Psoas muscle (tissue), 8 donors: ENCODE data around the gene EXO1. TPM values are rescaled to one million over a fixed set of nuclear protein-coding genes. Genes with fewer than 3 reads are reported as not detected.

Experiments used
- ATAC-seq, 4 donors: fragments of 200-7000 bp; cut with Tn5 transposase; one replicate each; pipeline ENCODE4 v1.9.1; 2020; ENCODE audit warnings: moderate library complexity in 3 of 4, mild to moderate bottlenecking in 2 of 4
- DNase-seq, 2 donors: peaks; one replicate each; pipeline ENCODE4 v3.0.0-alpha.2; 2020
- H3K27ac ChIP-seq: fragments of 200-600 bp; one replicate; pipeline ENCODE4 v1.8.0; 2022
- H3K27me3 ChIP-seq, 3 donors: fragments of 200-600 bp in 1 of 3; one replicate each; pipeline versions ENCODE4 v1.6.1 to v1.8.0; 2013 to 2022; ENCODE audit warnings: low read length in 2 of 3, mild to moderate bottlenecking in 2 of 3, moderate library complexity in 1 of 3; ENCODE audit not compliant: insufficient read depth in 3 of 3
- H3K36me3 ChIP-seq, 2 donors: fragments of 200-600 bp in 1 of 2; one replicate each; pipeline versions ENCODE4 v1.6.1 to v1.8.0; 2013 to 2022; ENCODE audit warnings: low read depth in 1 of 2, mild to moderate bottlenecking in 1 of 2, moderate library complexity in 1 of 2; ENCODE audit not compliant: insufficient read depth in 1 of 2
- H3K4me1 ChIP-seq: fragments of 200-600 bp; one replicate; pipeline ENCODE4 v1.8.0; 2022
- H3K4me3 ChIP-seq: fragments of 200-600 bp; one replicate; pipeline ENCODE4 v1.8.0; 2022; ENCODE audit warnings: mild to moderate bottlenecking
- H3K9me3 ChIP-seq: fragments of 200-600 bp; one replicate; pipeline ENCODE4 v1.8.0; 2022
- CTCF ChIP-seq: fragments of 200-600 bp; IDR thresholded peaks from one replicate; pipeline ENCODE4 v1.8.0; 2022; ENCODE audit warnings: antibody characterized with exemption
- WGBS, 3 donors: extraction: QIAGEN DNeasy Blood & Tissue Kit; methylation state at CpG; one replicate each; pipeline versions ENCODE4 v1.1.6 to v1.1.7; 2013; 5-methylcytosine and 5-hydroxymethylcytosine counted together
- intact Hi-C, 2 donors: fragments of 100-400 bp; cut with DNase I; formaldehyde crosslinking; loops; one replicate each; pipeline versions ENCODE4 v1.11.0 to v1.14.2; 2022
- polyA plus RNA-seq, 3 donors: library from polyadenylated mRNA; stranded (reverse); fragments of 200-250 nt; gene quantifications; one replicate each; pipeline ENCODE4 v1.2.3, GENCODE V29; 2013
- total RNA-seq, 4 donors: library from RNA; stranded (reverse); fragmentation: NEBNext Ultra II Directional in 2 of 4; extraction: Animal tissue kit (Norgen Biotek cat#: 25700) in 2 of 4; gene quantifications; one replicate each; pipeline versions ENCODE4 v1.2.1 to v1.2.4, GENCODE V29; 2021 to 2023
- donor health status: healthy with polysubstance abuse.
- donor health status: DM: no; HTN: no; CAD: no; lungs with moderate emphysema.
- donor health status: Bipolar disorder and iron deficiency.
- donor health status: healthy.
- donor health status: DM: yes; HTN: yes; CAD: no.
- donor health status: DM: no; HTN: no; CAD: no.
- donor health status: DM: no; HTN: no; CAD: no.
- donor health status: DM: yes; HTN: yes; CAD: no.

The EXO1 gene
- total and polyA plus RNA-seq, 7 donors = 0.06 to 0.32 (median 0.17) TPM; not detected in 4

- no peak for ATAC-seq
- no peaks in the 10 kb centered on the region for H3K4me1 ChIP-seq
- H3K27ac ChIP-seq = no peak overlapping the region
- no peak overlapping the region for H3K4me3 ChIP-seq
- H3K36me3 ChIP-seq = no peaks in the 10 kb centered on the region
- no peak for DNase-seq
- 0 to 100% (median 73%) methylated on average over 1 of the region's 1 CpG for WGBS, 3 donors
- intact Hi-C loops = no loop called here
- H3K27me3 ChIP-seq = no peaks in the 10 kb centered on the region
- H3K9me3 ChIP-seq = no peaks in the 10 kb centered on the region
- TF ChIP-seq CTCF = no peak
Measured at GRCh38 chr1:241883159-241883558, 35.2 kb downstream of the EXO1 start.

GRCh38 chr1:241888232-241888631, 40.2 kb downstream of the EXO1 start:
- TF ChIP-seq CTCF = no peak

GRCh38 chr1:241891296-241891695, 43.3 kb downstream of the EXO1 start:
- no peak overlapping the region for H3K27ac ChIP-seq
- no peak for ATAC-seq
- intact Hi-C loops = no loop called here
- DNase-seq = no peak
- H3K4me1 ChIP-seq = no peaks in the 10 kb centered on the region
- no peaks in the 10 kb centered on the region for H3K27me3 ChIP-seq
- no peak for TF ChIP-seq CTCF
- no peaks in the 10 kb centered on the region for H3K36me3 ChIP-seq
- H3K4me3 ChIP-seq = no peak overlapping the region
- H3K9me3 ChIP-seq = no peaks in the 10 kb centered on the region
- 89 to 92% (median 92%) methylated on average over 3 of the region's 3 CpGs for WGBS, 3 donors

More at GRCh38 chr1:241888232-241888631, 40.2 kb downstream of the EXO1 start:
- ATAC-seq (no peak), DNase-seq (no peak)
- Histone ChIP-seq H3K4me1 (no peaks in the 10 kb centered on the region), H3K27ac (no peak overlapping the region), H3K9me3 (no peaks in the 10 kb centered on the region), H3K36me3 (no peaks in the 10 kb centered on the region), H3K4me3 (no peak overlapping the region), H3K27me3 (no peaks in the 10 kb centered on the region)
- intact Hi-C loops = no loop called here
- WGBS, 3 donors = 90 to 93% (median 92%) methylated on average over 4 of the region's 4 CpGs

GRCh38 chr1:241894016-241894415, 46.0 kb downstream of the EXO1 start:
- H3K9me3 ChIP-seq = no peaks in the 10 kb centered on the region
- TF ChIP-seq CTCF = no peak
- ATAC-seq (no peak), DNase-seq (no peak)
- 64 to 84% (median 79%) methylated on average over 3 of the region's 3 CpGs for WGBS, 3 donors
- no peaks in the 10 kb centered on the region for H3K4me1 ChIP-seq
- intact Hi-C loops = no loop called here
- H3K27ac ChIP-seq = no peak overlapping the region
- no peak overlapping the region for H3K4me3 ChIP-seq
- H3K27me3 ChIP-seq = no peaks in the 10 kb centered on the region
- no peaks in the 10 kb centered on the region for H3K36me3 ChIP-seq

GRCh38 chr1:241895013-241895412, 47.0 kb downstream of the EXO1 start:
- Histone ChIP-seq H3K9me3 (no peaks in the 10 kb centered on the region), H3K27ac (no peak overlapping the region), H3K4me3 (no peak overlapping the region), H3K4me1 (no peaks in the 10 kb centered on the region), H3K36me3 (no peaks in the 10 kb centered on the region), H3K27me3 (no peaks in the 10 kb centered on the region)
- TF ChIP-seq CTCF = no peak
- DNase-seq (no peak), ATAC-seq (no peak)
- 86 to 89% (median 88%) methylated on average over 2 of the region's 2 CpGs for WGBS, 3 donors
- intact Hi-C loops = no loop called here
